GM12874 (cell line): ENCODE data around the gene MAJIN.

Experiments used
- TF ChIP-seq, protein P1 (sequence below): IDR thresholded peaks from 2 replicates; pipeline ENCODE4 v1.5.1; 2011; ENCODE audit warnings: low read depth, mild to moderate bottlenecking, control low read depth, low read length, moderate library complexity; ENCODE audit not compliant: insufficient read depth

The MAJIN gene

DNA sequence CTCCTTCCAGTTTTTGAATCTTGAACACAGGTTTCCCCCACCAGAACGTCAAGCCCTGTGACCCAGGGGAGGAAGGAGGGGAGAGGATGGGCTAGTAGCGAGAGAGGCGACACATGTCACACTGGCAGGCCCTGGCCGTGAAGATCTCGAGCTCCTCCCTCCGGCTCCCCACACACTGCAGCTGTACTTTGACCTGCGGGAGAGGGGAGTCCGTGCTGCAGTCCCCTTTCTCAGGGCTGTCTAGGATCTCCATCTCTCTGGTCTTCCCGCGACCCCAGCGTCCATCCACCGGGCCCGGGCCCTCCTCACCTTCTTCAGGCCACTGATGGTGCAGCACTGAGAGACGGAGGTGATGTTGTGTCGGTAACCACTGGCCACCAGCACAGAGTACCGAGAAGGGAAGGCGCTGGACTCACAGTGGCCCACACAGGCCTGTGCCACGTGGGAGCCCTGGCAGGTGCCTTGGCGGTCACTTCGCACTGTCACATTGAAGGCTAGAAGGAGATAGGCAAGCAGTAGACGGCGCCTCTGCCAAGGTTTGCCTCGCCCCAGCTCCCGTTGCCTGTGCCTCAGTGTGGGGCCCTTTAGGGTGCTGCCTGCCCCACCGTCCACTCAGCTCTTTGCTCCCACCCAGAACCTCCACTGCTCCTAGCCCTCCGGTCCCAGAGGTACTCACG is 37.1 kb downstream of the MAJIN start:
- TF ChIP-seq, protein P1, sequence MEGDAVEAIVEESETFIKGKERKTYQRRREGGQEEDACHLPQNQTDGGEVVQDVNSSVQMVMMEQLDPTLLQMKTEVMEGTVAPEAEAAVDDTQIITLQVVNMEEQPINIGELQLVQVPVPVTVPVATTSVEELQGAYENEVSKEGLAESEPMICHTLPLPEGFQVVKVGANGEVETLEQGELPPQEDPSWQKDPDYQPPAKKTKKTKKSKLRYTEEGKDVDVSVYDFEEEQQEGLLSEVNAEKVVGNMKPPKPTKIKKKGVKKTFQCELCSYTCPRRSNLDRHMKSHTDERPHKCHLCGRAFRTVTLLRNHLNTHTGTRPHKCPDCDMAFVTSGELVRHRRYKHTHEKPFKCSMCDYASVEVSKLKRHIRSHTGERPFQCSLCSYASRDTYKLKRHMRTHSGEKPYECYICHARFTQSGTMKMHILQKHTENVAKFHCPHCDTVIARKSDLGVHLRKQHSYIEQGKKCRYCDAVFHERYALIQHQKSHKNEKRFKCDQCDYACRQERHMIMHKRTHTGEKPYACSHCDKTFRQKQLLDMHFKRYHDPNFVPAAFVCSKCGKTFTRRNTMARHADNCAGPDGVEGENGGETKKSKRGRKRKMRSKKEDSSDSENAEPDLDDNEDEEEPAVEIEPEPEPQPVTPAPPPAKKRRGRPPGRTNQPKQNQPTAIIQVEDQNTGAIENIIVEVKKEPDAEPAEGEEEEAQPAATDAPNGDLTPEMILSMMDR: no peak

DNA sequence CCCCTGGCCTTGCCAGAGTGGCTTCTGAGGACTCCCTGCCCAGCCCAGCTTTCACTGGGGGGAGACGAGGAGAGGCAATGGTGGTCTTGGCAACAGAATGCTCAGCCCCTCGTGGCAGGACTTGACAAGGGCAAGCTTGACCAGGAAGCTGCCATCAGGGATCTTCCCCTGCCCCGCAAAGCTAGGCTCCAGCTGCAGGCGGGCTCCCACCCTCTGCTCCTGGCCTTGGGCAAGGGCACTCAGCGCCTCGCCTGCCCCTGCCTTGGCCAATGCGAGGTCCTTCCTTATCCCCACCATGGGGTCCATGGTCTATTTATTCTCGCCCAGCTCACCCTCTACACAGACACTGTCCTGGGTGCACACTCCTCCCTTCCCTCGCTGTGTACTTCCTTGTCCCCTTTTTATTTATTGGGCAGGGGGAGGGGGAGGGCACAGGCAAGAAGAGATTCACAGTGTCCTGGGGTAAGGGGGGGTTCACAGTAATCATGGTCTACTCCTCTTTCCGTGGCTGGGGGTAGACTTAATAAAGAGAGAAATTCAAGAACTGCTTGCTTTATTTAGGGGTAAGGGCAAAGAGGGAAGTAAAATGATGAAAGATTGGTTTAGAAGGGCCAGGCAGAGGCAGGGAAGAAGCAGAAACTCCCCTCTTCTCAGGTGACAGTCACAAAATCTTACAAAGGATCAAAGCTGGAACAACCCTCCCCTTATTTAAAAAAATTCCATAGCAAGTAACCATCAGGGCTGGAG is 37.8 kb downstream of the MAJIN start:
- TF ChIP-seq, protein P1: no peak

DNA sequence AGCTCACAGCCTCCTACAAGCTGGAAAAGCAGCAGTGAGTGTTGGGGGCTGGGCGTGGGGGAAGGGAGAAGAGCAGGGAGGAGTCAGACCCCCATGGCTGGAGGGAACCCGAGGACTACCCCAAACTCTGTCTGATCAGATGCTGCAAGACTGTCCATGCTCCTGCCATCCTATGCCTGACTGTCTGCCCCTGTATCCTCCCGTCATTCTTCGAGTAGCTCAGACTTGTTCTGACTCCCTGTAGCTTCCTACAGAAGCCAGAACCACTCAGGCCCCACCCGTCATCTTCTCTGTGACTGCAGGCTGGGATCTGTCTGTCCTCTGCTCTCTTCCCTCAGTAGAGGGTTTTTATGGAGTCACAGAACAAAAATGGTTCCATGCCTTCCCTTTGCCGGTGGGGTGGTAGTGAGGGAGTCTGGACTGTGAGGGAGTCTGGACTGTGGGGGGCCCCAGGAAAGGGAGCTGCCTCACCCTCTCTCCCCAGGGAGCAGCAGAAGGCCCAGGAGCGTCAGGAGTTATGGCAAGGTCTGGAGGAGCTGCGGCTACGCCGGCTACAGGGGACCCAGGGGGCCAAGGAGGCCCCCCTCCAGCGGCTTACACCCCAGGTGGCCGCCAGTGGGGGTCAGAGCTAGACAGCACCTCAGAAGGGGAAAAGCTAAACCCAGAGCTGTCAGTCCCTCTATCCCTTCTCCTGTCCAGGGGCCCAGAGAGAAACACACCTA is 38.5 kb downstream of the MAJIN start:
- TF ChIP-seq, protein P1: no peak

DNA sequence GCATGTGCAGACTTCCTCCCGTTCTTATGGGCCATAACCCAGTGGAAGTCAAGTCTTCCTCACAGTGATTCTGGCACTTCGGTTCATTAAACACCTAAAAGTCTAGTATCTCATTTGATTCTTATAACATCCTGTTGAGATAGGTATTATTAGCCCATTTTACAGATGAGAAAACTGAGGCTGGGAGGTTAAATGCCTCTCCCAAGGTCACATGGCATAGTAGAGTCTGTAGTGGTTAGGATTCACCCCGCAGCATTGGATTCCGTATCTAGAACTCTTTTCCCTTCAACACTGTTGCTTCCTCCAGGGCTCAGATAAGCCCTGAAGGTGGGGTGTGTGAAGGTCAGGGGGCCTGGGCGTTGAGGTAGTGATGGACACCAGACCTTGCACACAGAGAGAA is 39.6 kb downstream of the MAJIN start:
- TF ChIP-seq, protein P1: no peak

DNA sequence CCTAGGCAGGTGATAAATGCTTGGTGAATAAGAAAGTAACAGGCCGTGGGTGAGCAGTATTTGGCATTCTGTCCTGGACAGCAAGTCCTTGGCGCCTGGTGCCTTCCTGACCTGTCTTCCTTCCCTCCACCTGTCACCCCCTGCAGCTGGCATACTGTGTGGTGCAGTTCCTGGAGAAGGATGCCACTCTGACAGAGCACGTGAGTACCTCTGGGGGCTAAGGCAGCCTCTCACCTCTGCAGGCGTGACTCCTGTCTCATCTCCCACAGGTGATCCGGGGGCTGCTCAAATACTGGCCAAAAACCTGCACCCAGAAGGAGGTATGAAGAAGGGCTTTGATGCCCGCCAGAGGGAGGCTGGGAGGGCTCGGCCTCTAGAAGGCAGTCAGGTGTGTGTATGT is 40.6 kb downstream of the MAJIN start:
- TF ChIP-seq, protein P1: no peak

DNA sequence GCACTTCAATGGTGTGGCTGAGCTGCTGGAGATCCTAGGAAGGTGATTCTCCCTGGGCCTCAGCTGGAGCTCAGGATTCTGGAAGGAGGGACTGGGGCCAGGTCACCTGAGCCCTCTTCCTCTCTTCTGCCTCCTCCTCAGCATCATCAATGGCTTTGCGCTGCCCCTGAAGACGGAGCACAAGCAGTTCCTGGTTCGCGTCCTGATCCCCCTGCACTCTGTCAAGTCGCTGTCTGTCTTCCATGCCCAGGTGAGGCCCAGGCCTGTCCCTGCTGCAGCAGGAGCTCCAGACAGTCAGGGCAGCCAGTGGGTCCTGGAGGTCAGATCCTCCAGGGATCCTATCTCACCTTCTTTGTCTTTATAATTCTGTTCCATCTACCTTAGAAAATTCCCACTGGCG is 41.6 kb downstream of the MAJIN start:
- TF ChIP-seq, protein P1: no peak

DNA sequence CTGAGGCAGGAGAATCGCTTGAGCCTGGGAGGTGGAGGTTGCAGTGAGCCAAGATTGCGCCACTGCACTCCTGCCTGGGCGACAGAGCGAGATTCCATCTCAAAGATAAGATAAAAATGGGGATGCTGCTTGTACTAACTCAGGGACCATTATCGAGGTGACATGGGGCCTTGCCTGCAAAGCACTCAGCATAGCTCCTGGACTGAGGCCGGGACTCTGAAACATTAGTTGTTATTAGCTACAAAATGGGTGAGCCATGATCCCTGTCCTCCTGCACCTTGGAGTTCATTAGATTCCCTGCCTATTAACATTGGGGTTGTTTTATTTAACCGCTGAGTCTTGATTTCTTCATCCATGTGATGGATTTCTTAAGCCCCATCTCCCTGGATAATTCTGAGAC is 42.3 kb downstream of the MAJIN start:
- TF ChIP-seq, protein P1: no peak
